Measurements from ENCODE around the gene TDRD9. TPM values are rescaled to one million over a fixed set of nuclear protein-coding genes. Genes with fewer than 3 reads are reported as not detected.

TDRD9 gene
- polyA plus RNA-seq, 1 donor from 2014 or later: 15.9 TPM

- H3K4me2 ChIP-seq (ENCODE audit: low read length): no peak overlapping the region
Measured at GRCh38 chr14:104062281-104062680, 134.0 kb downstream of the TDRD9 start.

GRCh38 chr14:104064003-104064402, 135.7 kb downstream of the TDRD9 start:
- Histone ChIP-seq H3K4me3 (ENCODE audit: low read length) (no peak overlapping the region), H3F3A (ENCODE audit: insufficient read depth, low read length, poor library complexity, severe bottlenecking) (no peaks in the 10 kb centered on the region), H3K4me2 (ENCODE audit: low read length) (no peak overlapping the region), H3K36me3 (ENCODE audit: insufficient read depth, low read length) (no peaks in the 10 kb centered on the region), H3K9me3 (ENCODE audit: low read length) (peaks cover 9% of the 10 kb centered on the region), H3K9me2 (ENCODE audit: insufficient read depth, low read length) (no peaks in the 10 kb centered on the region), H3K79me2 (replicated peaks; ENCODE audit: insufficient read depth, low read length) (no peaks in the 10 kb centered on the region), H3K27me3 (ENCODE audit: insufficient read depth, low read depth, low read length) (no peaks in the 10 kb centered on the region), H3K27ac (ENCODE audit: low read length) (no peak overlapping the region), H2AFZ (ENCODE audit: low read depth, low read length) (no peak overlapping the region), H3K9ac (ENCODE audit: low read length) (no peak overlapping the region), H4K20me1 (ENCODE audit: insufficient read depth) (no peaks in the 10 kb centered on the region)
- TF ChIP-seq EP300 (conservative IDR thresholded peaks at IDR 0.05; ENCODE audit: poor library complexity, severe bottlenecking) (no peak), CTCF (IDR thresholded peaks at IDR 0.05; ENCODE audit: poor library complexity, severe bottlenecking) (no peak), MXI1 (conservative IDR thresholded peaks at IDR 0.05; ENCODE audit: poor library complexity, severe bottlenecking) (no peak), RAD21 (conservative IDR thresholded peaks at IDR 0.05) (no peak), REST (IDR thresholded peaks at IDR 0.05; ENCODE audit: borderline replicate concordance) (no peak), TAF1 (IDR thresholded peaks at IDR 0.05; ENCODE audit: low read depth) (no peak), SMC3 (conservative IDR thresholded peaks at IDR 0.05; ENCODE audit: poor library complexity) (no peak), POLR2AphosphoS5 (IDR thresholded peaks at IDR 0.05) (no peak)

More at GRCh38 chr14:104062281-104062680, 134.0 kb downstream of the TDRD9 start:
- no peaks in the 10 kb centered on the region for H3F3A ChIP-seq (ENCODE audit: insufficient read depth, low read length, poor library complexity, severe bottlenecking)
- TF ChIP-seq POLR2AphosphoS5 (IDR thresholded peaks at IDR 0.05): no peak
- no peak for TF ChIP-seq CTCF (IDR thresholded peaks at IDR 0.05; ENCODE audit: poor library complexity, severe bottlenecking)
- no peak for TF ChIP-seq TAF1 (IDR thresholded peaks at IDR 0.05; ENCODE audit: low read depth)
- no peak for TF ChIP-seq EZH2 (IDR thresholded peaks at IDR 0.05; ENCODE audit: borderline replicate concordance, insufficient read depth, low read length, poor library complexity, severe bottlenecking)
- no peak overlapping the region for H3K9ac ChIP-seq (ENCODE audit: low read length)
- H3K36me3 ChIP-seq (ENCODE audit: insufficient read depth, low read length): no peaks in the 10 kb centered on the region
- no peaks in the 10 kb centered on the region for H3K9me2 ChIP-seq (ENCODE audit: insufficient read depth, low read length)
- H4K20me1 ChIP-seq (ENCODE audit: insufficient read depth): no peaks in the 10 kb centered on the region
- H3K27ac ChIP-seq (ENCODE audit: low read length): no peak overlapping the region
- H2AFZ ChIP-seq (ENCODE audit: low read depth, low read length): no peak overlapping the region
- peaks cover 9% of the 10 kb centered on the region for H3K9me3 ChIP-seq (ENCODE audit: low read length)
- no peaks in the 10 kb centered on the region for H3K27me3 ChIP-seq (ENCODE audit: insufficient read depth, low read depth, low read length)
- H3K79me2 ChIP-seq (replicated peaks; ENCODE audit: insufficient read depth, low read length): no peaks in the 10 kb centered on the region
- H3K4me3 ChIP-seq (ENCODE audit: low read length): no peak overlapping the region

All from neural cell (in vitro differentiated cells).